Measurements from ENCODE around the gene RTN3.

The RTN3 gene

DNA sequence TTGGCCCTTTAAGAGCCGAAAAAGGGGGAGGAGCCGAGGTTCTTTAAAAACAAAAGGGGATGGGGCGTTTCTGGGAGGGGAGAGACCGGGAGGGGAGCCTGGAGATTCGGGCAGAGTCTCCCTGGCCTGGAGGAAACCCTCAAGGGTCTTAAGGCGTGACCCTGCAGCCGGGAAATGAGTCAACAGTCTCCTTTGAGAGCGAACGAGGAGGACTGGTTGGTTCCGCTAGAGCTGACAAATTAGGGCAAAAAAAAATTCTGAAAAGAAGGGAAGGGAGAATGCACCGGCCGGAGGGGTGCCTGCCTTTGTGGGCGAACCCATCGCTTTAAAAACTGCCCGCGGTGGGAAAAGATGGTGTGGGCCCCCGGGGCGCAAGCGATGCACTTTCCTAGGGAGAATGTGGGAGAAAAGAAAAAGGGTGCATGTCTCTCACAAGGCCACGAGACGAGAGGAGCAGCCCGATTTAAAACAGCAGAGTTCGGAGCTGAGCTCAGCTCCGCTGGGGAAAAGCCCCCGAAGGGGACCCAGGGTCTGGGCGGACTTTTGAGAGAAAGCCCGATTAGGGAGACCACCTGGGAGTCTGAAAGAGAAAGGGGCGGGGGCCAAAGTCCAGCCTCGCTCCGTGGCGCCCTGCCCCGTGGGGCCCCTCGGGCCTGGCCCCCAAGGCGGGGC lies 86.4 kb downstream of the RTN3 start:
- Histone ChIP-seq H3K4me3 (ENCODE audit: low read depth, low read length) (peak overlapping the region; percentile 88), H2AK5ac (ENCODE audit: low read length) (peak overlapping the region; percentile 56), H3K9me3 (ENCODE audit: insufficient read depth, low read depth, low read length) (no peaks in the 10 kb centered on the region), H2AFZ (ENCODE audit: insufficient read depth, low read length, poor library complexity) (peak overlapping the region; percentile 47), H3K9ac (ENCODE audit: low read length) (peak overlapping the region; percentile 85), H4K91ac (ENCODE audit: low read depth, low read length) (peak overlapping the region; percentile 93), H3K27me3 (ENCODE audit: insufficient read depth, low read length) (no peaks in the 10 kb centered on the region), H4K12ac (ENCODE audit: low read depth, low read length) (peak overlapping the region; percentile 37), H3K79me1 (ENCODE audit: low read length) (peaks cover 36% of the 10 kb centered on the region), H2BK120ac (ENCODE audit: insufficient read depth, low read length, poor library complexity) (peak overlapping the region; percentile 68), H3K4ac (ENCODE audit: low read depth, low read length) (peak overlapping the region; percentile 61), H3K14ac (ENCODE audit: low read length) (peak overlapping the region; percentile 54), H4K8ac (ENCODE audit: low read depth, low read length) (peak overlapping the region; percentile 54), H3K4me2 (ENCODE audit: low read length) (peak overlapping the region; percentile 75), H3K79me2 (ENCODE audit: control insufficient read depth, insufficient read depth, low read length, poor library complexity) (peaks cover 26% of the 10 kb centered on the region), H3K4me1 (ENCODE audit: control insufficient read depth in 1 of 2, insufficient read depth in 2 of 2, low read length in 2 of 2) (peaks cover 42 to 47% of the 10 kb centered on the region in 2 experiments), H3K18ac (ENCODE audit: low read length) (peak overlapping the region; percentile 69), H2BK12ac (ENCODE audit: low read length) (peak overlapping the region; percentile 39), H3K27ac (ENCODE audit: low read depth, low read length) (peak overlapping the region; percentile 87), H3K36me3 (ENCODE audit: control insufficient read depth in 1 of 2, insufficient read depth in 2 of 2, low read length in 2 of 2) (peaks cover 24 to 33% of the 10 kb centered on the region in 2 experiments), H3K23ac (ENCODE audit: low read length) (no peak overlapping the region), H2BK5ac (ENCODE audit: low read depth, low read length, poor library complexity) (peak overlapping the region; percentile 61)
- no CpG with 5 or more reads among the region's 34 CpGs for WGBS (ENCODE audit: extremely low coverage, insufficient coverage, insufficient read length)
- DNase-seq, result peak; percentile 47 to 61

GRCh38 chr11:63768237-63769041 lies 87.1 kb downstream of the RTN3 start, which contains the start of gene ZFTA:
ZFTA (minus strand) TSS chr11:63768775; CDS start chr11:63768622, 153 bp downstream.
- Histone ChIP-seq H3K4me1 (ENCODE audit: control insufficient read depth in 1 of 2, insufficient read depth in 2 of 2, low read length in 2 of 2) (peaks cover 35 to 40% of the 10 kb centered on the region in 2 experiments), H4K91ac (ENCODE audit: low read depth, low read length) (peak within 1 kb of the TSS; percentile 93), H3K79me1 (ENCODE audit: low read length) (peaks cover 29% of the 10 kb centered on the region), H3K23ac (ENCODE audit: low read length) (no peak within 1 kb of the TSS), H3K27me3 (ENCODE audit: insufficient read depth, low read length) (no peaks in the 10 kb centered on the region), H3K27ac (ENCODE audit: low read depth, low read length) (peak within 1 kb of the TSS; percentile 87), H3K79me2 (ENCODE audit: control insufficient read depth, insufficient read depth, low read length, poor library complexity) (peaks cover 22% of the 10 kb centered on the region), H2AFZ (ENCODE audit: insufficient read depth, low read length, poor library complexity) (peak within 1 kb of the TSS; percentile 63), H3K4me3 (ENCODE audit: low read depth, low read length) (peak within 1 kb of the TSS; percentile 88), H3K36me3 (ENCODE audit: control insufficient read depth in 1 of 2, insufficient read depth in 2 of 2, low read length in 2 of 2) (peaks cover 21 to 25% of the 10 kb centered on the region in 2 experiments), H2AK5ac (ENCODE audit: low read length) (peak within 1 kb of the TSS; percentile 88), H3K9ac (ENCODE audit: low read length) (peak within 1 kb of the TSS; percentile 96), H4K8ac (ENCODE audit: low read depth, low read length) (peak within 1 kb of the TSS; percentile 89), H2BK120ac (ENCODE audit: insufficient read depth, low read length, poor library complexity) (peak within 1 kb of the TSS; percentile 92), H3K14ac (ENCODE audit: low read length) (peak within 1 kb of the TSS; percentile 67), H3K18ac (ENCODE audit: low read length) (peak within 1 kb of the TSS; percentile 89), H3K4ac (ENCODE audit: low read depth, low read length) (peak within 1 kb of the TSS; percentile 84), H4K12ac (ENCODE audit: low read depth, low read length) (peak within 1 kb of the TSS; percentile 92), H2BK12ac (ENCODE audit: low read length) (peak within 1 kb of the TSS; percentile 63), H3K9me3 (ENCODE audit: insufficient read depth, low read depth, low read length) (no peaks in the 10 kb centered on the region), H2BK5ac (ENCODE audit: low read depth, low read length, poor library complexity) (peak within 1 kb of the TSS; percentile 79), H3K4me2 (ENCODE audit: low read length) (peak within 1 kb of the TSS; percentile 83)
- peak in 1 of 2 donors; percentile 23 for DNase-seq
- WGBS (ENCODE audit: extremely low coverage, insufficient coverage, insufficient read length), result no CpG with 5 or more reads among the region's 113 CpGs

GRCh38 chr11:63769042-63769713 lies 87.9 kb downstream of the RTN3 start:
- Histone ChIP-seq H3K18ac (ENCODE audit: low read length) (peak overlapping the region; percentile 89), H3K27ac (ENCODE audit: low read depth, low read length) (peak overlapping the region; percentile 43), H2AFZ (ENCODE audit: insufficient read depth, low read length, poor library complexity) (peak overlapping the region; percentile 63), H3K4me1 (ENCODE audit: control insufficient read depth in 1 of 2, insufficient read depth in 2 of 2, low read length in 2 of 2) (peaks cover 29 to 33% of the 10 kb centered on the region in 2 experiments), H2AK5ac (ENCODE audit: low read length) (peak overlapping the region; percentile 88), H3K36me3 (ENCODE audit: control insufficient read depth in 1 of 2, insufficient read depth in 2 of 2, low read length in 2 of 2) (peaks cover 19 to 20% of the 10 kb centered on the region in 2 experiments), H3K4me2 (ENCODE audit: low read length) (peak overlapping the region; percentile 83), H2BK12ac (ENCODE audit: low read length) (peak overlapping the region; percentile 63), H2BK120ac (ENCODE audit: insufficient read depth, low read length, poor library complexity) (peak overlapping the region; percentile 92), H4K91ac (ENCODE audit: low read depth, low read length) (peak overlapping the region; percentile 82), H3K23ac (ENCODE audit: low read length) (no peak overlapping the region), H3K14ac (ENCODE audit: low read length) (peak overlapping the region; percentile 56), H3K4ac (ENCODE audit: low read depth, low read length) (peak overlapping the region; percentile 84), H3K79me2 (ENCODE audit: control insufficient read depth, insufficient read depth, low read length, poor library complexity) (peaks cover 20% of the 10 kb centered on the region), H3K9me3 (ENCODE audit: insufficient read depth, low read depth, low read length) (no peaks in the 10 kb centered on the region), H4K8ac (ENCODE audit: low read depth, low read length) (peak overlapping the region; percentile 89), H3K79me1 (ENCODE audit: low read length) (peaks cover 25% of the 10 kb centered on the region), H2BK5ac (ENCODE audit: low read depth, low read length, poor library complexity) (peak overlapping the region; percentile 55), H4K12ac (ENCODE audit: low read depth, low read length) (peak overlapping the region; percentile 92), H3K4me3 (ENCODE audit: low read depth, low read length) (peak overlapping the region; percentile 88), H3K9ac (ENCODE audit: low read length) (peak overlapping the region; percentile 88), H3K27me3 (ENCODE audit: insufficient read depth, low read length) (no peaks in the 10 kb centered on the region)
- no CpG with 5 or more reads among the region's 82 CpGs for WGBS (ENCODE audit: extremely low coverage, insufficient coverage, insufficient read length)
- DNase-seq, result peak in 1 of 2 donors; percentile 25

Measured in trophoblast cell (in vitro differentiated cells and primary cell).